Measurements from ENCODE around the gene MVP.
"Not testable (repeated sequence)": the region's sequence is repeated elsewhere in the genome, so short reads cannot be mapped to it uniquely, and the experiment has no call there.

Gene MVP

DNA sequence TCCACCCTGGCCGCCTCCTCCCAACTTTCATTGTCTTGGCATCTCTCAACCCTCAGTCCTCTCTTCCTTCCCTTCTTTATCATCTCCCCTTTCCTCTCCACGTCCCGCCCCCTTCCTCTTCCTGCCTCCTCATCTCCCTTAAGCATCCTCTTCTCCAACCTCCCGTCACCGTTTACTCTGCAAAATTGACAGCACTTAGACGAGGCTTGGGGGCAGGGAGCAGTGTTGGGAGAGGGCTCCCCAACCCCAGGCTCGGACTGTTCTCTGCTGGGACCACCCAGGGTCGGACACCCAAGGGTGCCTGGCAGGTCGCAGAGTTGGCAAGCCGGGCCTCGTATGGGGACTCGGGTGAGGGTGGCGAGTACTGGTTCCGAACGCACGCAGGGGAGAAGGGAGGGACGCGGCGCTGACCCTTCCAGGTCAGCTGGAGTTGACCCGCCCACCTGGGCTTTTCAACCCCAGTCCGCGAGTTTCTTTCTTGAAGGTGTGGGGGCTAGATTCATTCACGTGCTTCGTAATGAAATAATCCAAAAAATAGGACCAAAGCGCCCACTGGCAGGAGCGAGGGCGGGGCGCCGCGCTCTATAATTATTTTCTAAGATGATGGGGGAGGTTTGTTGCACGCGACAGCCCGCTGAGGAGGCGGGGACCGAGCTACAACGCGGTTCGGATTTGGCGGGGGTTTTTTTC, 5.1 kb upstream of the MVP start:
- peak in 4 of 14 donors; percentile 17 to 41 (median 30) for DNase-seq

DNA sequence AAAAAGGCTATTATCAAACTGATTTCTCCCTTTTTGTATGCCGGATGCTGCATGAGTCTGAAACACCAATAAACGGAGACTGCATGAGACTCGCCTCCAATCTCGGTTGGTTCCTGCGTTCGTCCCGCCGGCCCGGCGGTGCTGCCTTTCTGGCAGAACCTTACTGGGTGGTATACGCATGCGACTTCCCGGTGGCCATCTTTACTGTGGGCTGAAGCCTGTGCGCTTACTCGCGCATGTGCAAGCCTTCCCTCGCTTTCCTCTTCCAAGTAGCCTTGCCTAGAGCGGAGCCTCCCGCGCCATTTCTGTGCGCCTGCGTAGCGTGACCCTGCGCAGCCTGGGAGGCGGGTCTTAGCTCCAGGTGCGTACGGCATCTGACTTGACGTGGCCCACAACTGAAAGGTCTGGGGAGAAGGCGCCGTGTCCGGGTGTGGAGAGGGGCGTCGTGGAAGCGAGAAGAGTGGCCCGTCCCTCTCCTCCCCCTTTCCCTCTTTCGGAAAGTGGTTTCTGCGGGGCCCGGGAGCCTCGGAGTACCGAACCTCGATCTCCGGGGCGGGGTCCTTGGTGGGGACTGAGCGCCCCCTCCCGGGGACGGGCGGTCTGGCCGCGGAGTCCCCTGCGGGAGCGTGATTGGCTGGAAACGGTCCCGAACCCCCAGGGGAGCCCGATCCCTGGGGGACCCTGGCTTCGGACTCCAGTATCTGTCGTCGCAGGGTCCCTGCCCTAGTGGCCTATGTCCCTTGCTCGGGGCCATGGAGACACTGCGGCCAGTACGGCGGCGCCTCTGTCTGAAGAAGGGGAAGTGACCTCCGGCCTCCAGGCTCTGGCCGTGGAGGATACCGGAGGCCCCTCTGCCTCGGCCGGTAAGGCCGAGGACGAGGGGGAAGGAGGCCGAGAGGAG, 4.2 kb upstream of the MVP start, which contains the start of gene PAGR1:
TSS of gene PAGR1 (plus strand) at position 360 of the 901 bp plus-strand sequence. CDS start at position 734, 374 bp downstream.
- peak; percentile 87 to 99 (median 98) for DNase-seq

DNA sequence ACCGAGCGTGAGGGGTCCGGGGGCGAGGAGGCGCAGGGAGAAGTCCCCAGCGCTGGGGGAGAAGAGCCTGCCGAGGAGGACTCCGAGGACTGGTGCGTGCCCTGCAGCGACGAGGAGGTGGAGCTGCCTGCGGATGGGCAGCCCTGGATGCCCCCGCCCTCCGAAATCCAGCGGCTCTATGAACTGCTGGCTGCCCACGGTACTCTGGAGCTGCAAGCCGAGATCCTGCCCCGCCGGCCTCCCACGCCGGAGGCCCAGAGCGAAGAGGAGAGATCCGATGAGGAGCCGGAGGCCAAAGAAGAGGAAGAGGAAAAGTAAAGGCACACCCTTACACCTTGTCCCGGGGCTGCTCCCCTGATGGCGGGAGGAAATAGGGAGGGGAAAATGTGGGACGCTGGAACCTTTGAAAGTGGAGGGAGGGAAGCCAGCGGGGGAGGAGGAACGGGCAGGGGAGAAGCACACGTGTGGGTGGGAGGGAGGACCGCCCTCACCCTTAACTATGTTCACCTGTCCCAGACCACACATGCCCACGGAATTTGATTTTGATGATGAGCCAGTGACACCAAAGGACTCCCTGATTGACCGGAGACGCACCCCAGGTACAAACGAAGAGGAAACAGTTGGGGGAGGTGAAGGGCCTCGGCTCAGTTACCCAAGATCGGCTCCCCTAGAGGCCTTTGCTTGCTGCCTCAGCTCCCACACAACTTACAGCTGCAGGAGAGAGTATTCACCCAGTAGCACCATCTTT, 3.4 kb upstream of the MVP start:
- peak in 8 of 14 donors; percentile 57 to 73 (median 64) for DNase-seq

DNA sequence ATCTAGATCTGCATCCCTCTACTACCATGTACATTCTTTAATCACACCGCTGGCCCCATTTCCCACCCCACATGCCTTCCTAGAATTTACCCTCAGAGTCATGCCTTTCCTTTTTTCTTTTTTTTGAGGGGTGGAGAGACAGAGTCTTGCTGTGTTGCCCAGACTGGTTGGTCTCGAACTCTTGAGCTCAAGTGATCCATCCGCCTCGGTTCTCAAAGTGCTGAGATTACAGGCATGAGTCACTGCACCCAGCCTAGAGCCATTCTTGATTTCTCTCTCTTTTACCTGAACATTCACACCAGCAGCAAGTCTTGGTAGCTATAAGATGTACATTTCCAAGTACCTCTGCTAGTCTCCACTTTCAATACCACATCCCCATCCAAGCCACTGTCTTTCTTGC, 2.2 kb upstream of the MVP start:
- no peak for DNase-seq

DNA sequence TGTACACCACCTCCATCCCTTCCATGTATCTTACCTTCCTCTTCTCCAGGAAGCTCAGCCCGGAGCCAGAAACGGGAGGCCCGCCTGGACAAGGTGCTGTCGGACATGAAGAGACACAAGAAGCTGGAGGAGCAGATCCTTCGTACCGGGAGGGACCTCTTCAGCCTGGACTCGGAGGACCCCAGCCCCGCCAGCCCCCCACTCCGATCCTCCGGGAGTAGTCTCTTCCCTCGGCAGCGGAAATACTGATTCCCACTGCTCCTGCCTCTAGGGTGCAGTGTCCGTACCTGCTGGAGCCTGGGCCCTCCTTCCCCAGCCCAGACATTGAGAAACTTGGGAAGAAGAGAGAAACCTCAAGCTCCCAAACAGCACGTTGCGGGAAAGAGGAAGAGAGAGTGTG, 756 bp upstream of the MVP start:
- peak in 1 of 14 donors; percentile 42 for DNase-seq

DNA sequence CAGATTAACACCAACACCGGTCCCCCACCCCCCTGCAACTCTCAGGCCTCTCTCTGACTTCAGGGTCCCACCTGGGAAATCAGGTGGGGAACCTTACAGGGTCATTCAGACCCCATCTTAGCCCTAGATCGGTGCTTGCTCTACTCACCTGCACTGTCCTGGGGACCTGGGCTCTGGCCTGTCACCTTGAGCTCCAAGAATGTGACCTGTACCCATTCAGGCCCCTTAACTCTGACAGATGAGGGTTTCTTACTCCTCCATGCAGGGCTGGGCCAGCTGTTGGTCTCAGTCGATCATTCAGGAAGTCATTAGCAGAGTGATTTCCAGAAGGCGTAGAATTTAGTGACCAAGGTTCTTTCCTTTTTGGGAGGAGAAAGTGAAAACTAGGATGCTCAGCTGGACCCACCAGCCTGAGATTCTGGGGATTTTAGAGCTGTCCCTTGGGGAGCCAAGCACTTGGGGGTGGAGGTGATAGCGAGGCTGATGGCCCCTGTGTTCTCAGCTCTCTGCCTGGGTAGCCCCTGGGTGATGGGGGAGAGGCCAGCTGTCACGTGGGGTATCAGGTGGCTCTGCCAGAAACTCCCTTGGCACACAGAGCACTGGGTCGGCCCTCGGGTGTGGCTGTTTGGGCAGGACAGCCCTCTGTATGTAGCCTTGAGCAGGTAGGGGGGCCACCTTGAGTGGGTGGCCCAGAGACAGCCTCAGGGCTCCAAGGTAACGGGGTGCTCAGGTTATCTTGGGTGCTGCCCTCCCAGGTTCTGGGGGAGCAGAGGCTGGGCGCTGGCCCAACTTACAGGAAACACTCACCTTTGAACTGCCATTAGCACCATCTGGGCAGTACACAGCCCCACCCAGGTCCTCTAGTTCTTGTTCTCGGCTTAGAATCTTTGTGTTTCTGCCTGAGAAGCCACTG, 724 bp downstream of the MVP start:
- peak in 2 of 14 donors; percentile 24 to 35 for DNase-seq

DNA sequence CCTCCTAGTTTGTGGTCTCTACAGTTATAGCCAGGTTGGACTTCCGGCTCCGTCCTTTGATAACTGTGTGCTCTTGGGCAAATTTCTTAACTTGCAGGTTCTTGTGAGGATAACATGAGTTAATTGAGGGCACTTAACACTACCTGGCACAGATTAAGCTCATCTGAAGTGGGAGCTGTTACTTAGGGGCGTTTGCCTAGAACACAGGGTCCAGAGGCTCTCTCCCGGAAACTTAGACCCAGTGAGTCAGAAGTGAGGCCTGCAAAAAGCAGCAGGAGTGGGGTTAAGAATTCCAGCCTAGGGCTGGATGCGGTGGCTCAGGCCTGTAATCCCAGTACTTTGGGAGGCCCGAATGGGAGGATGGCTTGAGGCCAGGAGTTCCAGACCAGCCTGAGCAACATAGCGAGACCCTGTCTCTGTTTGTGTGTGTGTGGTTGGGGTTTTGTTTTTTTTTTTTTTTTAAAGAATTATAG, 1.4 kb downstream of the MVP start:
- DNase-seq: no peak

DNA sequence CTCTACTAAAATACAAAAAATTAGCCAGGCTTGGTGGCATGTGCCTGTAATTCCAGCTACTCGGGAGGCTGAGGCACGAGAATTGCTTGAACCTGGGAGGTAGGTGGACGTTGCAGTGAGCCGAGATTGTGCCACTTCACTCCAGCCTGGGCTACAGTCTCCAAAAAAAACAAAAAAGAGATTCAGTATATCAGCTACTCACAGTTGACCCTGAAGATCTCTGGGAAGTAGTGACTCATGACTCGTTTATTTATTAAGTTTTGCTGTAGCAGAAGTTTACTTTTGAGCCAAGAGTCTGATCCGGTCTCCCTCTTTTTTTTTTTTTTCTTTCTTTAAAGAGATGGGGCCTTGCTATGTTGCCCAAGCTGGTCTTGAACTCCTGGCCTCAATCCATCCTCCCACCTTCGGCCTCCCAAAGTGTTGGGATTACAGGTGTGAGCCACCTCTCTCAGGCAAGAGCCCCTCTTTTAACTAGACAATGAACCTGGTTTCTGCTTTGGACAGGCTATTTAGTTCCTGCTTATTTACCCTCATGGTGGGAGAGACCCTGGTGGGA, 4.4 kb downstream of the MVP start:
- DNase-seq: no peak

DNA sequence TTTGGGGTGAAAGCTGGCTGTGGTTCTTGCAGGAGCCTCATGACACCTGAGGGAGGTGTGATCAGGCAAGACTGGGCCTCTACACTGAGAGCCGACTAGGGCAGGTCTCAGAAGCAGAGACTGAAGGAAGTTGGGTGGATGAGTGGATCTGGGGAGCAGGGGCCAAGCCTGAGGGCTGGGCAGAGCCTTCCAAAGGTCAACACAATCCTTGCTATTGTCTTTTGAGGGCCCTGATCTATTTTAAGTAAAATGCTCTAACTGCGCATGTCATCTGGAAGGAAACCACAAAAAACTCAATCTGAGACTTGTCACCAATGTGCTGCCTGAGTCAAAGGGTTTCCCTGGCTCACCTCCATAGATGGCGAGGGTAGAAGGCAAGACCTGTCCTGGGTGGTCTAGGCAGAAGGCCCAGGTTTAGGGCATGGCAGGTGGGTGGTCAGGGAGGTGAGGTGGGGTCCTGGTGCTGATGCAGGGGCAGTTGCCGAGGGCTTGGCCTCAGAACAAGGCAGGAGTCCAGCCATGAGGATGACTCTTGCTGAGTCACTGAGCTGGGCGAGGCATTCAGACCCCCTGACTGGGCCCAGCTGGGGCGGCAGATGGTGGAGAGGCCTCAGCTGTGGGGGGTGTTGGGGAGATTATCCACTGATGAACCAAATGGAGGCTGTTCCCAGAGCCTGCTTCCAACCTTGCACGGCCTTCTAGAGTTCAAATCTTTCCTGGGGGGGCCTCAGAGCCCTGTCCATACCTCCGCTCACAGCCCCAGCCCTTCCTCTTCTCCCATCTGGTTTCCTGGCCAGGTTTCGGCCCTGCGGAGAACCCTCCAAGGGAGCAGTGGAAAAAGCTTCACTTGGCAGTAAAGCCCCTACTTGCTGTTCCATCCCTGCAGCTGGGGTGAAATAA, 5.1 kb downstream of the MVP start:
- DNase-seq: peak in 8 of 14 donors; percentile 24 to 99 (median 62)

DNA sequence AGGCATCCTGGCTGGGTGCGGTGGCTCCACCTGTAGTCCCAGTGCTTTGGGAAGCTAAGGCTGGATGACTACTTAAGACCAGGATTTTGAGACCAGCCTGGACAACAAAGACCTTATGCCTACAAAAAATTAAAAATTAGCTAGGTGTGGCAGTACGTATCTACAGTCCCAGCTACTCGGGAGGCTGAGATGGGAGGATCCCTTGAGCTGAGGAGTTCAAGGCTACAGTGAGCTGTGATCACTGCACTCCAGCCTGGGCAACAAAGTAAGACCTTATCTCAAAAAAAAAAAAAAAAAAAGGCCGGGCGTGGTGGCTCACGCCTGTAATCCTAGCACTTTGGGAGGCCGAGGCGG, 6.1 kb downstream of the MVP start:
- DNase-seq: no peak

DNA sequence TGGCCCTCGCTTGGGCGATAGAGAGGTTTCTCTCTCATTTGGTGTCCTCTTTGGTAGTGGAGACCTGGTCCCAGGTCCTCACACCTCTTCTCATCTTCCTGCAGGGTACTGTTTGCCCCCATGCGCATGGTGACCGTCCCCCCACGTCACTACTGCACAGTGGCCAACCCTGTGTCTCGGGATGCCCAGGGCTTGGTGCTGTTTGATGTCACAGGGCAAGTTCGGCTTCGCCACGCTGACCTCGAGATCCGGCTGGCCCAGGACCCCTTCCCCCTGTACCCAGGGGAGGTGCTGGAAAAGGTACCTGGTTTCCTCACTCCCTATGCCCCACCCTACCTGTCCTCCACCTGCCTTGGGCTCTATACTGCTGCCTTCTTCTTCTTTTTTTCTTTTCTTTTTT, 10.5 kb downstream of the MVP start:
- no peak for DNase-seq

DNA sequence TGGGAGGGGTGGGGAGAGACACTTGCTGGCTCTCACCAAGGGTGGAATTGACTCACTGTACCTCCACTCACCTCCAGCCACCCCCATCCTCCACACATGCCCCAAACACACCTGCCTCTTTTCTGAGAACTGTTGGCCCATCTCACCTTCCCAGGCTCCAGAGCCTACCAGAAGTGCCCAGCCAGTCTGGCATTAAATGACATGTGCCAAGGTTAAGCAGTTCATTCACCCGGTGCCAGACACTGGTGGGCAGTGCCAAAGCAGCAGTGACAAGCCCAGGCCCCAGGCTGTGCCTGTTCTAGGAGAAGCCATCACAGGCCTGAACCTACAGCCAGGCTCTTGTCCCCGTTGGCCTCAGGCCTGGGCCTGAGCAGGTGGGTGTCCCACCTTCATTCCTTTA, 11.2 kb downstream of the MVP start:
- DNase-seq: peak in 1 of 14 donors; percentile 83

DNA sequence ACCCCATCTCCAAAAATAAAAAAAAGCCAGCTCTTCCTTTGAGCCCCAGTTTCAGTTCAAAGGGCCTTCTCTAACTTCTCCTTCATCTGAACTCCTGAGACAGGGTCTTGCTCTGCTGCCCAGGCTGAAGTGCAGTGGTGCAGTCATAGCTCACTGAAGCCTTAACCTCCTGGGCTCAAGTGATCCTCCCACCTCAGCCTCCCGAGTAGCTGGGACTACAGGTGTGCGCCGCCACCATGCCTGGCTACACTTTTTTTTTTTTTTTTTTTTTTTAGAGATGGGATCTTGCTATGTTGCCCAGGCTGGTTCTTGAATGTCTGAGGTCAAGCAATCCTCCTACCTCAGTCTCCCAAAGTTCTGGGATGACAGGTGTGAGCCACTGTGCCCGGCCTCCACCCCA, 13.0 kb downstream of the MVP start:
- not testable (repeated sequence) for DNase-seq

DNA sequence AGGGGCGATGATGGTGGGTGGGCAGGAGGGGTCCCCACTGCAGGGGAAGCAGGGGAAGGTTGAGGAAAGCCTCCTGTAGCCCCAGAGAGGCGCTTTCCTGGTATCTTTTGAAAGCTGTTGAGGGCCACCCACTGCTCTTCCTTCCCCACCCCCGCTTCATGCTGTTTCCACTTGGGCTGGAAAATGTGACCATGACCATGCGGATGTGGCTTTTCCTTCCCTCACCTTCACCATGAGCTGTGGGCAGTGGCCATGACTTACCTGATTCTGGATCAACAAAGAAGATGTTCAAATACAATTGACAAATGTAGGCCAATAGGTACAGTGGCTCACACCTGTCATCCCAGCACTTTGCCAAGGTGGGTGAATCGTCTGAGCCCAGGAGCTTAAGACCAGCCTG, 13.8 kb downstream of the MVP start:
- DNase-seq: no peak

DNA sequence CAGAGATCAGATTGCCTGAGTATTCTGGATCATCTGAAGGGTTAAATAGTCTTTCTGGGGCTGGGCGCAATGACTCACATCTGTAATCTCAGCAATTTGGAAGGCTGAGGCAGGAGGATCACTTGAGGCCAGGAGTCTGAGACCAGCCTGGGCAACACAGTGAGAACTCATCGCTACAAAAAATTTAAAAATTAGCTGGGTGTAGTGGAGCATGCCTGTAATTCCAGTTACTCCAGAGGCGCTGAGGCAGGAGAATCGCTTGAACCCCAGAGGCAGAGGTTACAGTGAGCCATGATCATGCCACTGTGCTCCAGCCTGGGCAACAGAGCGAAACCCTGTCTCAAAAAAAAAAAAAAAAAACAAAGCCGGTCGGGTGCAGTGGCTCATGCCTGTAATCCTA, 15.7 kb downstream of the MVP start:
- no peak for DNase-seq

DNA sequence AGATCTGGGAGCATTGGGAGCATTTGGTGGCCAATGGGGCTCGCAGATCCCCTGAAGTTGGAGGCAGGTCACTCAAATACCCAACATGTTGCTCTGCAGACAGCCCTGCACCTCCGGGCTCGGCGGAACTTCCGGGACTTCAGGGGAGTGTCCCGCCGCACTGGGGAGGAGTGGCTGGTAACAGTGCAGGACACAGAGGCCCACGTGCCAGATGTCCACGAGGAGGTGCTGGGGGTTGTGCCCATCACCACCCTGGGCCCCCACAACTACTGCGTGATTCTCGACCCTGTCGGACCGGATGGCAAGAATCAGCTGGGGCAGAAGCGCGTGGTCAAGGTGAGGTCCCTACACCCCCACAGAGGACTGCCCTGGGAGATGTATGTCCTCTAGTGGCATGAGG, 16.4 kb downstream of the MVP start:
- no peak for DNase-seq

DNA sequence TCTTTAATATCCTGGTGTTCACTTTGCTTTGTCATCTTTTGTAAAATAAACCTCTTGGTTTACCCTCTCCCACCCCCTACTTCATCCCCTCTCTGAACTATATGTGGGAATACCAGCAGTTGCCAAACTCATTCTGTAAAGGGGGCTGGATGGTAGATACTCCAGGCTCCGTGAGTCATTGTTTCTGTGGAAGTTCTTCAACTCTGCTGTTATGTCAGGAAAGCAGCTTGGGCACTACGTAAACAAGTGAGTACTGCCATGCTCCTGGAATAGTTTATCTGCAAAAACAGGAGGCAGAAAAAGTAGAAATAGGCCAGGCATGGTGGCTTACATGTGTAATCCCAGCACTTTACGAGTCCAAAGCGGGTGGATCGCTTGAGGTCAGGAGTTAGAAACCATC, 17.6 kb downstream of the MVP start:
- DNase-seq: no peak

DNA sequence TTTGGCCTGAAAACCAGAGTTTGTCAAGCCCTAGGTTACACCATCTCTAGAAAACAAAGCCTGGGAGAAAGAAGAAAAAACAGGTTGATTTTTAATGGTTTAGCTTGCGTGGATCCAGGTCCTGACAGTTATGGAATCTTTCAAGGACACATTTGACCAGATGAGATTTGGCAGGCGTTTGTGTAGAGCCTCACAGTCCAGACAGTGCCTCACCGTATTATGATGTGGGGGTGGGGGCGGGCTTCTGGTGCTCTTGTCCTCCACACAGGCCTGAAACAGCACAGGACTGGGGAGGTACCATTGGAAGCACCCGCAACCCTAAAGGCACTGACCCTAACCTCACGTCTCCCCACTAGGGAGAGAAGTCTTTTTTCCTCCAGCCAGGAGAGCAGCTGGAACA, 19.6 kb downstream of the MVP start:
- peak in 1 of 14 donors; percentile 50 for DNase-seq

DNA sequence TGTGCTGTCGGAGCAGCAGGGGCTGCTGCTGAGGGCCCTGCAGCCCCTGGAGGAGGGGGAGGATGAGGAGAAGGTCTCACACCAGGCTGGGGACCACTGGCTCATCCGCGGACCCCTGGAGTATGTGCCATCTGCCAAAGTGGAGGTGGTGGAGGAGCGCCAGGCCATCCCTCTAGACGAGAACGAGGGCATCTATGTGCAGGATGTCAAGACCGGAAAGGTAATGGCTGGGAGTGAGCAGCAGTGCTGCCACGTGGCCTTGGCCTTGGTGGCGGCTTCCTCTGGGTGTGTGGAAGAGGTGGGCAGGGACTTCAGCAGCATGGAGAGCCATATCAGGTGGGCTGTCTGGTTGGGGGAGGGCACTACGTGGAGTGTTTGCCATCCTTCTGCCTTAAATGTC, 20.0 kb downstream of the MVP start:
- peak in 1 of 14 donors; percentile 51 for DNase-seq

DNA sequence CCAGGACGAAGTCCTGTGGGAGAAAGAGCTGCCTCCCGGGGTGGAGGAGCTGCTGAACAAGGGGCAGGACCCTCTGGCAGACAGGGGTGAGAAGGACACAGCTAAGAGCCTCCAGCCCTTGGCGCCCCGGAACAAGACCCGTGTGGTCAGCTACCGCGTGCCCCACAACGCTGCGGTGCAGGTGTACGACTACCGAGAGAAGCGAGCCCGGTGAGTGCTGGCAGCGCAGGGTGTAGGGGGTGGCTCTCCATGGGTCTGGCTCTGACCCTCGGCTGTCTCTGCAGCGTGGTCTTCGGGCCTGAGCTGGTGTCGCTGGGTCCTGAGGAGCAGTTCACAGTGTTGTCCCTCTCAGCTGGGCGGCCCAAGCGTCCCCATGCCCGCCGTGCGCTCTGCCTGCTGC, 21.4 kb downstream of the MVP start:
- no peak for DNase-seq
